Astrocyte (in vitro differentiated cells and primary cell): Measurements from ENCODE around the gene RAB36.

Experiments
- CTCF ChIP-seq: IDR thresholded peaks from 2 replicates; pipeline ENCODE4 v1.5.1; 2011; ENCODE audit warnings: low read depth, mild to moderate bottlenecking, inconsistent platforms, low read length, moderate library complexity; ENCODE audit not compliant: insufficient read depth
- EZH2 ChIP-seq: IDR thresholded peaks from 2 replicates; pipeline ENCODE4 v1.6.1; 2012; ENCODE audit warnings: mild to moderate bottlenecking, low read length, inconsistent platforms; ENCODE audit not compliant: insufficient read depth

- TF ChIP-seq EZH2 (no peak), CTCF (no peak)
Observed at GRCh38 chr22:23166042-23166831, 21.0 kb downstream of the RAB36 start.
